Measurements from ENCODE around the gene TBC1D22B. TPM values are rescaled to one million over a fixed set of nuclear protein-coding genes. Genes with fewer than 3 reads are reported as not detected.

Gene TBC1D22B
- total RNA-seq, 1 donor from 2014 or later = 3.7 TPM

GRCh38 chr6:37316071-37316470 lies 58.5 kb downstream of the TBC1D22B start:
- Histone ChIP-seq H3K4me3 (ENCODE audit: low read length in 3 of 3) (no peak overlapping the region), H3K36me3 (ENCODE audit: control insufficient read depth in 3 of 3, insufficient read depth in 3 of 3, low read length in 3 of 3) (peaks cover 52 to 64% (median 55%) of the 10 kb centered on the region in 3 donors), H3K27ac (ENCODE audit: low read depth, low read length) (no peak overlapping the region), H3K9ac (ENCODE audit: low read depth in 1 of 3, low read length in 3 of 3) (no peak overlapping the region), H3K27me3 (ENCODE audit: control insufficient read depth in 3 of 3, insufficient read depth in 3 of 3, low read length in 3 of 3) (no peaks in the 10 kb centered on the region), H3K9me3 (ENCODE audit: control insufficient read depth in 3 of 3, low read length in 3 of 3) (no peaks in the 10 kb centered on the region), H3K4me1 (ENCODE audit: control insufficient read depth in 3 of 3, insufficient read depth in 3 of 3, low read length in 3 of 3) (no peaks in the 10 kb centered on the region)

GRCh38 chr6:37317312-37318038 lies 59.9 kb downstream of the TBC1D22B start:
- no peak overlapping the region for H3K27ac ChIP-seq (ENCODE audit: low read depth, low read length)
- no peak overlapping the region for H3K4me3 ChIP-seq (ENCODE audit: low read length in 3 of 3)
- H3K27me3 ChIP-seq (ENCODE audit: control insufficient read depth in 3 of 3, insufficient read depth in 3 of 3, low read length in 3 of 3) = no peaks in the 10 kb centered on the region
- no peaks in the 10 kb centered on the region for H3K4me1 ChIP-seq (ENCODE audit: control insufficient read depth in 3 of 3, insufficient read depth in 3 of 3, low read length in 3 of 3)
- no peak overlapping the region for H3K9ac ChIP-seq (ENCODE audit: low read depth in 1 of 3, low read length in 3 of 3)
- peaks cover 54 to 62% (median 55%) of the 10 kb centered on the region in 3 donors for H3K36me3 ChIP-seq (ENCODE audit: control insufficient read depth in 3 of 3, insufficient read depth in 3 of 3, low read length in 3 of 3)
- no peaks in the 10 kb centered on the region for H3K9me3 ChIP-seq (ENCODE audit: control insufficient read depth in 3 of 3, low read length in 3 of 3)

- Histone ChIP-seq H3K9me3 (ENCODE audit: control insufficient read depth in 3 of 3, low read length in 3 of 3) (no peaks in the 10 kb centered on the region), H3K27me3 (ENCODE audit: control insufficient read depth in 3 of 3, insufficient read depth in 3 of 3, low read length in 3 of 3) (no peaks in the 10 kb centered on the region), H3K9ac (ENCODE audit: low read depth in 1 of 3, low read length in 3 of 3) (no peak overlapping the region), H3K27ac (ENCODE audit: low read depth, low read length) (no peak overlapping the region), H3K4me1 (ENCODE audit: control insufficient read depth in 3 of 3, insufficient read depth in 3 of 3, low read length in 3 of 3) (no peaks in the 10 kb centered on the region), H3K36me3 (ENCODE audit: control insufficient read depth in 3 of 3, insufficient read depth in 3 of 3, low read length in 3 of 3) (peaks cover 41 to 47% (median 42%) of the 10 kb centered on the region in 3 donors), H3K4me3 (ENCODE audit: low read length in 3 of 3) (no peak overlapping the region)
Measured at GRCh38 chr6:37319156-37319555, 61.6 kb downstream of the TBC1D22B start.

DNA sequence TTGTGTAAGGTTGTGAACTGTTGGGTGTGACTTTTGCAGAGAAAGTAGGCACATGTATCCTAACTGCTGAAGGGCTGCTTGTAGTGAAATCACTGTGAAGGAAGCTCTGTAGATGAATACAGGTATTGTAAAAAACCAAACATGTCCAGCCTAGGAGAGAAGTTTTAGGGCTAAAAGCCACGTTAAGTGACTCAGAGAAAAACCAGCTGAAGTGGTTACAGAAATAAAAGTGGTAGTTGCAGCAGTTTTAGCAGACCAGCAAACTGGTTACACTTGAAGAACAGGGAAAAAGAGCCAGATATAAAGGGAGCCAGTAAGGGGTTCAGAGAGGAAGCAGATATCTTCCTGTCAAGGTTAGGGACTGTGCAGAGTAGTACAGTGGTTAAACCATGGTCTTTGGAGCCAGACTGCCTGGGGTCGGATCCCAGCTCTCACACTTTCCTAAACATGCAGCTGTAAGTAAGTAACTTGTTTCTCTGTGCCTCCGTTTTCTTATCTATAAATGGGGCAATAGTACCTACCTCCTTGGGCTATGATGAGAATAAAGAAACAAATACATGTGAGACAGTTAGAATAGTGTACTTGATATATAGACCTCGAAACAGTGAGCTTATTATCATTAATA lies 62.4 kb downstream of the TBC1D22B start:
- Histone ChIP-seq H3K4me1 (ENCODE audit: control insufficient read depth in 3 of 3, insufficient read depth in 3 of 3, low read length in 3 of 3) (no peaks in the 10 kb centered on the region), H3K27me3 (ENCODE audit: control insufficient read depth in 3 of 3, insufficient read depth in 3 of 3, low read length in 3 of 3) (no peaks in the 10 kb centered on the region), H3K9me3 (ENCODE audit: control insufficient read depth in 3 of 3, low read length in 3 of 3) (no peaks in the 10 kb centered on the region), H3K36me3 (ENCODE audit: control insufficient read depth in 3 of 3, insufficient read depth in 3 of 3, low read length in 3 of 3) (peaks cover 38 to 45% (median 39%) of the 10 kb centered on the region in 3 donors), H3K9ac (ENCODE audit: low read depth in 1 of 3, low read length in 3 of 3) (no peak overlapping the region), H3K4me3 (ENCODE audit: low read length in 3 of 3) (no peak overlapping the region), H3K27ac (ENCODE audit: low read depth, low read length) (no peak overlapping the region)

DNA sequence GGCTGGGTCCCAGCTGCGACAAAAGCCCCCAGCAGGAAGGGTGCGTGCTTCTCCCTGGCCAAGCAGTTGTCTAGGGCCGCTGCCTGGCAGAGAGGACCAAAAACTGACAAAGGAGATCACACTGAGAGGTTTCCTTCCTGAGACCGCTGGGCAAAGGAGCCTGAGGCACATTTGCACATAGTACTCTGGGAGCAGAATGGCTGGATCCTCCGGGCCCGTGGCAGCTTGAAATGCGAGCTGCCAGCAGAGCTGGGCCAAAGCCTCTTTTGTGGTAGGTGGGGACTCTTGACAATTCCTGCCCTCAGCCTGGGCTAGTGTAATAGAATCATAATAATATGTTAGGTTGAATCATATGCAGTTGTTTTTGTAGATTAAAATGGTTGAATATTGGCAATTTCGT lies 63.1 kb downstream of the TBC1D22B start:
- H3K4me1 ChIP-seq (ENCODE audit: control insufficient read depth in 3 of 3, insufficient read depth in 3 of 3, low read length in 3 of 3) = no peaks in the 10 kb centered on the region
- H3K27me3 ChIP-seq (ENCODE audit: control insufficient read depth in 3 of 3, insufficient read depth in 3 of 3, low read length in 3 of 3) = no peaks in the 10 kb centered on the region
- H3K27ac ChIP-seq (ENCODE audit: low read depth, low read length) = no peak overlapping the region
- H3K4me3 ChIP-seq (ENCODE audit: low read length in 3 of 3) = no peak overlapping the region
- H3K36me3 ChIP-seq (ENCODE audit: control insufficient read depth in 3 of 3, insufficient read depth in 3 of 3, low read length in 3 of 3) = peaks cover 34 to 39% (median 37%) of the 10 kb centered on the region in 3 donors
- H3K9ac ChIP-seq (ENCODE audit: low read depth in 1 of 3, low read length in 3 of 3) = no peak overlapping the region
- H3K9me3 ChIP-seq (ENCODE audit: control insufficient read depth in 3 of 3, low read length in 3 of 3) = no peaks in the 10 kb centered on the region

GRCh38 chr6:37321101-37321500 lies 63.5 kb downstream of the TBC1D22B start:
- no peak overlapping the region for H3K27ac ChIP-seq (ENCODE audit: low read depth, low read length)
- no peak overlapping the region for H3K9ac ChIP-seq (ENCODE audit: low read depth in 1 of 3, low read length in 3 of 3)
- H3K27me3 ChIP-seq (ENCODE audit: control insufficient read depth in 3 of 3, insufficient read depth in 3 of 3, low read length in 3 of 3) = no peaks in the 10 kb centered on the region
- no peaks in the 10 kb centered on the region for H3K4me1 ChIP-seq (ENCODE audit: control insufficient read depth in 3 of 3, insufficient read depth in 3 of 3, low read length in 3 of 3)
- peaks cover 30 to 35% (median 33%) of the 10 kb centered on the region in 3 donors for H3K36me3 ChIP-seq (ENCODE audit: control insufficient read depth in 3 of 3, insufficient read depth in 3 of 3, low read length in 3 of 3)
- no peak overlapping the region for H3K4me3 ChIP-seq (ENCODE audit: low read length in 3 of 3)
- no peaks in the 10 kb centered on the region for H3K9me3 ChIP-seq (ENCODE audit: control insufficient read depth in 3 of 3, low read length in 3 of 3)

DNA sequence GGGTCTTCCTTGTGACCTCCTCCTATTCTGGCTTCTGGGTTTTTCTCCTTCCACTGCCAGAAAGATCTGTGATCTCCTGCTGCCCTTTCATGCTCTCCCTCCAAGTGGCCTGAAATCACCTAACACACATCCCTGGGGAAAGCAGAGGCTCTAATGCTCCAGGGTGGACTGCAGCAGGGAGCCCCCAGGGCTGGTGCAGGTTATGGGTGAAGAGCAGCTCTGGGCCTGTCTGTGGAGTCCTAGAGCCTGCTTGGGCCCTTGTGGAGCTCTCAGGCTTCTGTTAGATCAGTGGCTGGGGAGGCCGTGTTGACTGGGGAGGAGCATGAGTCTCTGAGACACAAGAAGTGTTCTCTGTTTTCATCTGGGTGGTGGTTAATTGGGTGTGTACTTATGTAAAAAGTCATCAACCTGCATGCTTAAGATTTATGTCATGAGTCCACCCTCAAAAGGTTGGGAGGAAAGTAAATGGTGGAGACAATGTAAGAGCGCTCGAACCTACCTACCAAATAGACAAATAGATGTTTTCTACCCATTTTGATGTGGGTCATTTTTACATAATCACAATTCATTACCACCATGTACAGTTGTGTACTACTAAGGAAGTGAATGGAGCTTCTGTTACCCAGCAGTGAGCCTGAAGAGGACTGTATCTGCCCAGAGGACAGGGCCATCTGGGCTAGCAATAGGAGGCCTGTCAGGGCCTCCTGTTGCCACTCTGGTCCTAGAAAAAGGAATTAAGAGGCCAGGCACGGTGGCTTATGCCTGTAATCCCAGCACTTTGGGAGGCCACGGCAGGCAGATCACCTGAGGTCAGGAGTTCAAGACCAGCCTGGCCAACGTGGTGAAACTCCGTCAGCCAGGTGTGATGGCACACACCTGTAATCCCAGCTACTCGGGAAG lies 64.2 kb downstream of the TBC1D22B start:
- H3K4me1 ChIP-seq (ENCODE audit: control insufficient read depth in 3 of 3, insufficient read depth in 3 of 3, low read length in 3 of 3) = no peaks in the 10 kb centered on the region

DNA sequence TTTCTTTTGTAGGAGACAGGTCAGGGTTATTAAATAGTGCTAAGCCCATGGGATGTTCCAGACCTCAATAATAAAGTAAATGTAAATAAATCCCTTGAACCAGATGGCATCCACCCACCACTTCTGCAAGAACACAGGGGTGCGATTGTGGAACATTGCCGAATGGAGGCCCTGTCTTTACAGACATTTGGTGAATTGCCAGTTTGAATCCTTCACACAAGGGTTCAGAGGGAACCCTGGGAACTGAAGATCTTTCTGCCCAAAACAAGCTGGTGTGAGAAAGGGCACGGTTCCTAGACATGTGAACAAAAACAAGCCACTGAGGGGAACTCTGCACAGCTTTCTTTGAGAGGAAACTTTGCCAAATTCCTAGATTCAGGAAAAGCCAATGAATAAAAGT lies 66.0 kb downstream of the TBC1D22B start:
- Histone ChIP-seq H3K4me3 (ENCODE audit: low read length in 3 of 3) (no peak overlapping the region), H3K4me1 (ENCODE audit: control insufficient read depth in 3 of 3, insufficient read depth in 3 of 3, low read length in 3 of 3) (no peaks in the 10 kb centered on the region), H3K27ac (ENCODE audit: low read depth, low read length) (no peak overlapping the region), H3K36me3 (ENCODE audit: control insufficient read depth in 3 of 3, insufficient read depth in 3 of 3, low read length in 3 of 3) (peaks cover 6 to 14% (median 12%) of the 10 kb centered on the region in 3 donors), H3K9ac (ENCODE audit: low read depth in 1 of 3, low read length in 3 of 3) (no peak overlapping the region), H3K9me3 (ENCODE audit: control insufficient read depth in 3 of 3, low read length in 3 of 3) (no peaks in the 10 kb centered on the region), H3K27me3 (ENCODE audit: control insufficient read depth in 3 of 3, insufficient read depth in 3 of 3, low read length in 3 of 3) (no peaks in the 10 kb centered on the region)

More for the DNA sequence above, 64.2 kb downstream of the TBC1D22B start:
- Histone ChIP-seq H3K36me3 (ENCODE audit: control insufficient read depth in 3 of 3, insufficient read depth in 3 of 3, low read length in 3 of 3) (peaks cover 24 to 28% (median 26%) of the 10 kb centered on the region in 3 donors), H3K4me3 (ENCODE audit: low read length in 3 of 3) (no peak overlapping the region), H3K27ac (ENCODE audit: low read depth, low read length) (no peak overlapping the region), H3K27me3 (ENCODE audit: control insufficient read depth in 3 of 3, insufficient read depth in 3 of 3, low read length in 3 of 3) (no peaks in the 10 kb centered on the region), H3K9ac (ENCODE audit: low read depth in 1 of 3, low read length in 3 of 3) (no peak overlapping the region), H3K9me3 (ENCODE audit: control insufficient read depth in 3 of 3, low read length in 3 of 3) (no peaks in the 10 kb centered on the region)

DNA sequence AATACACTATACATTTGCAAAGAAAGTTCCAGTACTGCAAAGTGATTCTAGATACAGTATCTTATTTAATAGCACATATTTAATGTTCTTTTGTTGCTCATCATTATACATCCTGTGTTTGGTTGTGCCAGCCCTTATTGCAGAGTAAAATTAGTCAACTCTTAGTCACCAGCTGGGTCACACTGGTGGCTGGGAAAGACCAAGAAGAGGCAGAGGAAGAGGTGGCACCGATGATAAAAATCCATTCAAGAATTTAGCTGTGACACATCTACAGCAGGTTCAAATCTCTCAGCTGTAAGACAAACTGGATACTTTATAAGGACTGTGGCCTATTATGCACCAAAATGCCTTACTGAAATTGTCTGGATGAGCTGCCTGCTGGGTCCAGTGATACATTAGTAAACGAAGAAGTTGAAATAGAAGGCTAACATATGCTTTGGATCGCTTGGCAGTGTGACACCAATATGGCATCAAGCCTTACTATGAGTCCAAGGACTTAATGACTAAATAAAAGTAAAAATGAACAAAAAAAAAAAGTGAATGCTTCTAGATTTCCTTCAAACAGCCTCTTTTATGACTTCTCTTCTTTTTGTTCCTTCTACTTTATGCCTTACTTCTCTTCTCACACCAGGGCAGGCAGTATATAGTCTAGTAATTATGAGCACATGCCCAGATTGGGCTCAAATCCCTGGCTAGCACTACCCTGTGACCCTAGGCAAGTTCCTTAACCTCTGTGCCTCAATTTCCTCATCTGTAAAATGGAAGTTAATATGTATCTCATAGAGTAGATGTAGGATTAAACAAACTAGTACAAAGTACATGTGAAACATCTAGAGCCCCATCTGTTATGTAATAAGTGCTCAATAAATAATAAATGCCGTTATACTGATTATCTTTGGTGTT lies 66.8 kb downstream of the TBC1D22B start:
- no peak overlapping the region for H3K4me3 ChIP-seq (ENCODE audit: low read length in 3 of 3)
- H3K4me1 ChIP-seq (ENCODE audit: control insufficient read depth in 3 of 3, insufficient read depth in 3 of 3, low read length in 3 of 3) = no peaks in the 10 kb centered on the region
- H3K9ac ChIP-seq (ENCODE audit: low read depth in 1 of 3, low read length in 3 of 3) = no peak overlapping the region
- peaks cover 5 to 12% (median 10%) of the 10 kb centered on the region in 3 donors for H3K36me3 ChIP-seq (ENCODE audit: control insufficient read depth in 3 of 3, insufficient read depth in 3 of 3, low read length in 3 of 3)
- no peaks in the 10 kb centered on the region for H3K9me3 ChIP-seq (ENCODE audit: control insufficient read depth in 3 of 3, low read length in 3 of 3)
- H3K27ac ChIP-seq (ENCODE audit: low read depth, low read length) = no peak overlapping the region
- H3K27me3 ChIP-seq (ENCODE audit: control insufficient read depth in 3 of 3, insufficient read depth in 3 of 3, low read length in 3 of 3) = no peaks in the 10 kb centered on the region

Data from skeletal muscle tissue (tissue), 4 donors.